GM12878 (cell line): ENCODE data around the gene RHBDF2. TPM values are rescaled to one million over a fixed set of nuclear protein-coding genes. Genes with fewer than 3 reads are reported as not detected.

Source experiments
- ATAC-seq: fragments of 200-7000 bp; cut with Tn5 transposase; 3 replicates; pipeline ENCODE4 v1.9.1; 2020; ENCODE audit warnings: mild to moderate bottlenecking, moderate library complexity
- BruUV-seq: library from RNA; stranded (reverse); fragments of 400-500 nt; replicated peaks from 2 replicates; lab custom pipeline; 2021; lab: Mats Ljungman, UMichigan
- CTCF ChIA-PET: fragments of 300-600 bp; sonication (Branson Sonifier 250); formaldehyde crosslinking; extraction: SDS; loops from one replicate; lab custom pipeline; 2021; ENCODE audit warnings: inconsistent platforms; lab: Yijun Ruan, JAX
- POLR2A ChIA-PET: fragments of 350-600 bp; formaldehyde crosslinking; extraction: SDS; loops from one replicate; lab custom pipeline; 2021; ENCODE audit warnings: inconsistent platforms; lab: Charles Lee
- RAD21 ChIA-PET: fragments of 300-600 bp; sonication (Branson Sonifier 250); formaldehyde crosslinking; loops from one replicate; lab custom pipeline; 2023; ENCODE audit warnings: antibody characterized with exemption; ENCODE audit not compliant: unreplicated experiment; lab: Charles Lee
- SMC1A ChIA-PET: fragments of 300-600 bp; sonication (Branson Sonifier 250); formaldehyde crosslinking; loops from one replicate; lab custom pipeline; 2023; ENCODE audit not compliant: unreplicated experiment, uncharacterized antibody; lab: Charles Lee
- DNase-seq: peaks from one replicate; pipeline ENCODE4 v3.0.0-alpha.2; 2011; ENCODE audit warnings: low read depth, low spot score
- FAIRE-seq: peaks from 3 replicates; lab custom pipeline; 2011; peaks lifted over from hg19 to GRCh38; lab: Jason Lieb, UNC
- H2AFZ ChIP-seq: 2 replicates; pipeline ENCODE4 v1.6.0; 2011; ENCODE audit warnings: low read depth, low read length, control low read depth; ENCODE audit not compliant: control insufficient read depth
- H3K27ac ChIP-seq: 2 replicates; pipeline ENCODE4 v1.5.1; 2011; ENCODE audit warnings: control low read depth; ENCODE audit not compliant: control insufficient read depth, insufficient read depth
- H3K27me3 ChIP-seq, 2 experiments: replicated peaks in 1 of 2; 2 replicates each; pipeline versions ENCODE4 v1.6.0 to v1.6.1; 2011; ENCODE audit warnings: low read length in 1 of 2; ENCODE audit not compliant: control insufficient read depth in 2 of 2, insufficient read depth in 2 of 2
- H3K36me3 ChIP-seq, 2 experiments: 2 replicates each; pipeline ENCODE4 v1.5.1; 2011; ENCODE audit warnings: low read length in 1 of 2; ENCODE audit not compliant: control insufficient read depth in 2 of 2, insufficient read depth in 2 of 2
- H3K4me1 ChIP-seq: 2 replicates; pipeline ENCODE4 v1.6.1; 2011; ENCODE audit warnings: mild to moderate bottlenecking, low read length, moderate library complexity, mixed read lengths; ENCODE audit not compliant: control insufficient read depth, insufficient read depth
- H3K4me2 ChIP-seq: 2 replicates; pipeline ENCODE4 v1.6.0; 2011; ENCODE audit warnings: control low read depth; ENCODE audit not compliant: control insufficient read depth, insufficient read depth
- H3K4me3 ChIP-seq: fragments of 200-600 bp; sonication (generic); 2 replicates; pipeline ENCODE4 v1.5.1; 2016
- H3K79me2 ChIP-seq: 2 replicates; pipeline ENCODE4 v1.6.0; 2011; ENCODE audit warnings: low read length; ENCODE audit not compliant: control insufficient read depth, insufficient read depth
- H3K9ac ChIP-seq: 2 replicates; pipeline ENCODE4 v1.8.0; 2011; ENCODE audit warnings: low read length, control low read depth, mixed read lengths; ENCODE audit not compliant: control insufficient read depth, insufficient read depth
- H3K9me3 ChIP-seq: replicated peaks from 3 replicates; pipeline ENCODE4 v1.5.1; 2011; ENCODE audit warnings: mild to moderate bottlenecking, low read length; ENCODE audit not compliant: control insufficient read depth, insufficient read depth
- H4K20me1 ChIP-seq: 2 replicates; pipeline ENCODE4 v1.6.0; 2011; ENCODE audit not compliant: control insufficient read depth, insufficient read depth
- ATF7 ChIP-seq: fragments of 450-650 bp; IDR thresholded peaks from 2 replicates; pipeline ENCODE4 v1.6.1; 2016; ENCODE audit warnings: low read depth, mild to moderate bottlenecking
- BCL11A ChIP-seq: IDR thresholded peaks from 2 replicates; pipeline ENCODE4 v1.6.1; 2011; ENCODE audit warnings: low read depth, low read length
- CBFB ChIP-seq: IDR thresholded peaks from 2 replicates; pipeline ENCODE4 v1.6.1; 2016; ENCODE audit warnings: antibody characterized with exemption, low read depth
- CBX3 ChIP-seq: fragments of 200-600 bp; sonication (generic); IDR thresholded peaks from 2 replicates; pipeline ENCODE4 v1.6.1; 2016; ENCODE audit warnings: low read depth, borderline replicate concordance
- CHD4 ChIP-seq: fragments of 200-600 bp; sonication (generic); IDR thresholded peaks from 2 replicates; pipeline ENCODE4 v1.6.1; 2016; ENCODE audit warnings: mild to moderate bottlenecking
- MEF2B ChIP-seq: fragments of 450-650 bp; IDR thresholded peaks from 2 replicates; pipeline ENCODE4 v1.6.1; 2018; ENCODE audit warnings: mild to moderate bottlenecking, moderate library complexity; ENCODE audit not compliant: partially characterized antibody, poor library complexity, severe bottlenecking
- MXI1 ChIP-seq: fragments of 150-350 bp; IDR thresholded peaks from 2 replicates; pipeline ENCODE4 v1.6.1; 2011; ENCODE audit warnings: low read depth, mild to moderate bottlenecking, inconsistent platforms, low read length, improper control_type of control experiment
- NFYA ChIP-seq: IDR thresholded peaks from 2 replicates; pipeline ENCODE4 v1.6.1; 2011; ENCODE audit warnings: low read depth, mild to moderate bottlenecking, low read length, improper control_type of control experiment, borderline replicate concordance
- NR2C1 ChIP-seq: fragments of 450-650 bp; IDR thresholded peaks from 2 replicates; pipeline ENCODE4 v1.6.1; 2017; ENCODE audit warnings: antibody characterized with exemption, mild to moderate bottlenecking, moderate library complexity
- NR2F1 ChIP-seq: fragments of 450-650 bp; conservative IDR thresholded peaks from 2 replicates; pipeline ENCODE4 v1.6.1; 2017; ENCODE audit warnings: mild to moderate bottlenecking
- POLR2AphosphoS2 ChIP-seq: IDR thresholded peaks from 2 replicates; pipeline ENCODE4 v1.6.1; 2011; ENCODE audit warnings: low read depth, mild to moderate bottlenecking, low read length, improper control_type of control experiment, moderate library complexity
- SREBF2 ChIP-seq: IDR thresholded peaks from 2 replicates; pipeline ENCODE4 v1.6.1; 2012; ENCODE audit warnings: mild to moderate bottlenecking, low read length
- STAT1 ChIP-seq: fragments of 450-650 bp; conservative IDR thresholded peaks from 2 replicates; pipeline ENCODE4 v1.6.1; 2014; ENCODE audit warnings: antibody characterized with exemption, mild to moderate bottlenecking
- TCF12 ChIP-seq: IDR thresholded peaks from 2 replicates; pipeline ENCODE4 v1.6.1; 2011; ENCODE audit warnings: low read depth, mild to moderate bottlenecking, low read length
- ZZZ3 ChIP-seq: IDR thresholded peaks from 2 replicates; pipeline ENCODE4 v1.6.1; 2011; ENCODE audit warnings: low read depth; ENCODE audit not compliant: control insufficient read depth, insufficient read length
- WGBS: methylation state at CpG from one replicate; pipeline ENCODE4 v1.1.6; 2016; ENCODE audit warnings: low lambda C conversion rate; ENCODE audit not compliant: insufficient replicate concordance, insufficient coverage; ENCODE audit errors: missing lambda C conversion rate; 5-methylcytosine and 5-hydroxymethylcytosine counted together
- in situ Hi-C: fragments of 300-500 bp; cut with MboI; formaldehyde crosslinking; loops from 9 replicates; pipeline ENCODE4 v1.14.3; 2018; ENCODE audit warnings: mixed read lengths
- intact Hi-C: fragments of 100-400 bp; cut with micrococcal nuclease; formaldehyde crosslinking; loops from one replicate; pipeline ENCODE4 v1.14.2; 2022; ENCODE audit not compliant: unreplicated experiment
- polyA plus RNA-seq, 11 experiments: library from polyadenylated mRNA; depleted of rRNA in 4 of 11; unstranded in 6 of 11; stranded (reverse) in 5 of 11; fragments of >200 nt; fragmentation: Nextera tagmentation in 4 of 11; fragmentation: Illumina TruSeq in 1 of 11; extraction: Ambion mirVana in 4 of 11; extraction: Trizol in 1 of 11; gene quantifications; 1 replicate in 1 of 11; 2 replicates in 10 of 11; pipeline versions ENCODE4 v1.2.1 to v1.2.3, GENCODE V29; 2011 to 2016; ENCODE audit warnings: inconsistent platforms in 2 of 11, missing spikeins in 2 of 11, low read depth in 1 of 11
- total RNA-seq, 4 experiments: library from RNA; depleted of rRNA in 3 of 4; stranded (reverse); fragments of >200 nt in 3 of 4; fragmentation: Illumina TruSeq in 1 of 4; extraction: Trizol in 1 of 4; gene quantifications; 2 replicates each; pipeline versions ENCODE4 v1.2.1 to v1.2.3, GENCODE V29; 2013 to 2021
- TF ChIP-seq, protein P1 (sequence below): fragments of 450-650 bp; IDR thresholded peaks from 2 replicates; pipeline ENCODE4 v1.6.1; 2016; ENCODE audit warnings: mild to moderate bottlenecking, moderate library complexity, borderline replicate concordance
- TF ChIP-seq, protein P2 (sequence below): IDR thresholded peaks from 2 replicates; pipeline ENCODE4 v1.6.1; 2011; ENCODE audit warnings: mild to moderate bottlenecking, low read depth, low read length, moderate library complexity; ENCODE audit not compliant: insufficient replicate concordance
- TF ChIP-seq, protein P3 (sequence below): fragments of 450-650 bp; IDR thresholded peaks from 2 replicates; pipeline ENCODE4 v1.6.1; 2017; ENCODE audit warnings: borderline replicate concordance

RHBDF2 gene
- total and polyA plus RNA-seq, 10 of the 15 experiments (the other 5 are each of a cell fraction or from before 2014, with no cell fraction given) = 0.97 to 43.0 (median 18.7) TPM

DNA sequence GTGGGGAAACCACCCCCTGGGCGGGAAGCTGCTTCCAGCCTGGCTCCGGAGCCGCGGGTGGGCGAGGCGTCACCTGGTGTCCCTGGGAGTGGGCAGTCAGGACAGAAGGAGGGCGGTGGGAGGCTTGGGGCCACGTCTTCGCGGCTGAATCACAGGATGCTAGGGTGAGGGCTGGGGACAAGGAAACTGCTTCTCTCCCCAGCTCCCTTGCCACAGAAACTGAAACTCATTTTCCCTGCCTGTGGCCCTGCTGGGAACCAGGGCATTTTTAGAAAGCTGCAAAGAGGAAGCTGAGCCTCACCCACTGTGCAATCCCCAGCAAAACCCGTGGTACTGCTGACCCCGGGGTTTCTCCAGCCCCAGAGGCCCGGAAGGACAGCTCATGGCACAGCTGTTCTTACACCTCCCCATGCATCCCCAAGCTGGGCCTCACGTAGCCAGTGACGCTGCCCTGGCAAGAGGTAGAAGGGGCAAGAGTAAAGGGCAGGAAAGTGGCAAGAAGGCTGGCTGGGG lies 8.2 kb downstream of the RHBDF2 start:
- in situ Hi-C loops (no loop called here), intact Hi-C loops (loop anchor here (1.0 kb wide), 1 partner anchor 12 kb away; no protein-coding TSS in a partner anchor)
- ChIA-PET CTCF (interaction anchor here (0.7 to 3.5 kb wide), 11 partner anchors 9 to 84 kb away, joined by 3 to 35 read pairs (median 4); partner anchors contain the start of gene AANAT), POLR2A (interaction anchor here (0.7 to 4.1 kb wide), 9 partner anchors 8 to 638 kb away, joined by 3 to 49 read pairs (median 3); partner anchors contain the start of genes RHBDF2 and WBP2), SMC1A (interaction anchor here (1.1 to 4.6 kb wide), 6 partner anchors 10 to 35 kb away, joined by 4 to 49 read pairs (median 8); partner anchors contain the start of gene AANAT), RAD21 (interaction anchor here (0.8 to 6.4 kb wide), 15 partner anchors 8 to 315 kb away, joined by 3 to 50 read pairs (median 3); partner anchors contain the start of gene RHBDF2)
- H3K79me2 ChIP-seq = peaks cover 49% of the 10 kb centered on the region
- no peaks in the 10 kb centered on the region for H4K20me1 ChIP-seq
- H3K4me3 ChIP-seq = peak overlapping the region; percentile 47; the same call in 1 of the 2 replicates
- no peaks in the 10 kb centered on the region for H3K27me3 ChIP-seq
- peak overlapping the region; percentile 40 for H3K9ac ChIP-seq
- H3K4me2 ChIP-seq = peak overlapping the region; percentile 83
- under 1% methylated on average over 15 of the region's 15 CpGs for WGBS
- H3K27ac ChIP-seq = peak overlapping the region; percentile 80
- FAIRE-seq (no peak), DNase-seq (peak; percentile 80), ATAC-seq (peak; percentile 79)
- H2AFZ ChIP-seq = no peak overlapping the region
- H3K9me3 ChIP-seq = no peaks in the 10 kb centered on the region
- BruUV-seq = no TSS peak
- H3K4me1 ChIP-seq = peaks cover 67% of the 10 kb centered on the region
- no peaks in the 10 kb centered on the region; a peak in 3 of 4 replicates for H3K36me3 ChIP-seq
- TF ChIP-seq MXI1 (no peak), CBX3 (no peak), TCF12 (0 out of 2 replicates have a peak, but pooled peaks have one; percentile 33), ZZZ3 (no peak), CBFB (0 out of 2 replicates have a peak, but pooled peaks have one; percentile 10), ATF7 (peak; percentile 33), BCL11A (no peak), SREBF2 (no peak), MEF2B (peak; percentile 35), STAT1 (no peak), NR2F1 (peak; percentile 82), NR2C1 (no peak), CHD4 (no peak), POLR2AphosphoS2 (no peak), NFYA (no peak)
- TF ChIP-seq, protein P1, sequence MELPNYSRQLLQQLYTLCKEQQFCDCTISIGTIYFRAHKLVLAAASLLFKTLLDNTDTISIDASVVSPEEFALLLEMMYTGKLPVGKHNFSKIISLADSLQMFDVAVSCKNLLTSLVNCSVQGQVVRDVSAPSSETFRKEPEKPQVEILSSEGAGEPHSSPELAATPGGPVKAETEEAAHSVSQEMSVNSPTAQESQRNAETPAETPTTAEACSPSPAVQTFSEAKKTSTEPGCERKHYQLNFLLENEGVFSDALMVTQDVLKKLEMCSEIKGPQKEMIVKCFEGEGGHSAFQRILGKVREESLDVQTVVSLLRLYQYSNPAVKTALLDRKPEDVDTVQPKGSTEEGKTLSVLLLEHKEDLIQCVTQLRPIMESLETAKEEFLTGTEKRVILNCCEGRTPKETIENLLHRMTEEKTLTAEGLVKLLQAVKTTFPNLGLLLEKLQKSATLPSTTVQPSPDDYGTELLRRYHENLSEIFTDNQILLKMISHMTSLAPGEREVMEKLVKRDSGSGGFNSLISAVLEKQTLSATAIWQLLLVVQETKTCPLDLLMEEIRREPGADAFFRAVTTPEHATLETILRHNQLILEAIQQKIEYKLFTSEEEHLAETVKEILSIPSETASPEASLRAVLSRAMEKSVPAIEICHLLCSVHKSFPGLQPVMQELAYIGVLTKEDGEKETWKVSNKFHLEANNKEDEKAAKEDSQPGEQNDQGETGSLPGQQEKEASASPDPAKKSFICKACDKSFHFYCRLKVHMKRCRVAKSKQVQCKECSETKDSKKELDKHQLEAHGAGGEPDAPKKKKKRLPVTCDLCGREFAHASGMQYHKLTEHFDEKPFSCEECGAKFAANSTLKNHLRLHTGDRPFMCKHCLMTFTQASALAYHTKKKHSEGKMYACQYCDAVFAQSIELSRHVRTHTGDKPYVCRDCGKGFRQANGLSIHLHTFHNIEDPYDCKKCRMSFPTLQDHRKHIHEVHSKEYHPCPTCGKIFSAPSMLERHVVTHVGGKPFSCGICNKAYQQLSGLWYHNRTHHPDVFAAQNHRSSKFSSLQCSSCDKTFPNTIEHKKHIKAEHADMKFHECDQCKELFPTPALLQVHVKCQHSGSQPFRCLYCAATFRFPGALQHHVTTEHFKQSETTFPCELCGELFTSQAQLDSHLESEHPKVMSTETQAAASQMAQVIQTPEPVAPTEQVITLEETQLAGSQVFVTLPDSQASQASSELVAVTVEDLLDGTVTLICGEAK = peak; percentile 37; the same call in 1 of the 2 replicates
- TF ChIP-seq, protein P2, sequence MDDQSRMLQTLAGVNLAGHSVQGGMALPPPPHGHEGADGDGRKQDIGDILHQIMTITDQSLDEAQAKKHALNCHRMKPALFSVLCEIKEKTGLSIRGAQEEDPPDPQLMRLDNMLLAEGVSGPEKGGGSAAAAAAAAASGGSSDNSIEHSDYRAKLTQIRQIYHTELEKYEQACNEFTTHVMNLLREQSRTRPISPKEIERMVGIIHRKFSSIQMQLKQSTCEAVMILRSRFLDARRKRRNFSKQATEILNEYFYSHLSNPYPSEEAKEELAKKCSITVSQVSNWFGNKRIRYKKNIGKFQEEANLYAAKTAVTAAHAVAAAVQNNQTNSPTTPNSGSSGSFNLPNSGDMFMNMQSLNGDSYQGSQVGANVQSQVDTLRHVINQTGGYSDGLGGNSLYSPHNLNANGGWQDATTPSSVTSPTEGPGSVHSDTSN = peak; percentile 4
- TF ChIP-seq, protein P3, sequence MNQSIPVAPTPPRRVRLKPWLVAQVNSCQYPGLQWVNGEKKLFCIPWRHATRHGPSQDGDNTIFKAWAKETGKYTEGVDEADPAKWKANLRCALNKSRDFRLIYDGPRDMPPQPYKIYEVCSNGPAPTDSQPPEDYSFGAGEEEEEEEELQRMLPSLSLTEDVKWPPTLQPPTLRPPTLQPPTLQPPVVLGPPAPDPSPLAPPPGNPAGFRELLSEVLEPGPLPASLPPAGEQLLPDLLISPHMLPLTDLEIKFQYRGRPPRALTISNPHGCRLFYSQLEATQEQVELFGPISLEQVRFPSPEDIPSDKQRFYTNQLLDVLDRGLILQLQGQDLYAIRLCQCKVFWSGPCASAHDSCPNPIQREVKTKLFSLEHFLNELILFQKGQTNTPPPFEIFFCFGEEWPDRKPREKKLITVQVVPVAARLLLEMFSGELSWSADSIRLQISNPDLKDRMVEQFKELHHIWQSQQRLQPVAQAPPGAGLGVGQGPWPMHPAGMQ = no peak
